ENCODE measurements around the gene DND1. TPM values are rescaled to one million over a fixed set of nuclear protein-coding genes. Genes with fewer than 3 reads are reported as not detected.
A peak's percentile ranks its signal among the peaks of the same experiment; 100 is the strongest.
"Not testable (repeated sequence)": the region's sequence is repeated elsewhere in the genome, so short reads cannot be mapped to it uniquely, and the experiment has no call there.

DND1 gene
- polyA plus RNA-seq, 1 donor, result not detected

DNA sequence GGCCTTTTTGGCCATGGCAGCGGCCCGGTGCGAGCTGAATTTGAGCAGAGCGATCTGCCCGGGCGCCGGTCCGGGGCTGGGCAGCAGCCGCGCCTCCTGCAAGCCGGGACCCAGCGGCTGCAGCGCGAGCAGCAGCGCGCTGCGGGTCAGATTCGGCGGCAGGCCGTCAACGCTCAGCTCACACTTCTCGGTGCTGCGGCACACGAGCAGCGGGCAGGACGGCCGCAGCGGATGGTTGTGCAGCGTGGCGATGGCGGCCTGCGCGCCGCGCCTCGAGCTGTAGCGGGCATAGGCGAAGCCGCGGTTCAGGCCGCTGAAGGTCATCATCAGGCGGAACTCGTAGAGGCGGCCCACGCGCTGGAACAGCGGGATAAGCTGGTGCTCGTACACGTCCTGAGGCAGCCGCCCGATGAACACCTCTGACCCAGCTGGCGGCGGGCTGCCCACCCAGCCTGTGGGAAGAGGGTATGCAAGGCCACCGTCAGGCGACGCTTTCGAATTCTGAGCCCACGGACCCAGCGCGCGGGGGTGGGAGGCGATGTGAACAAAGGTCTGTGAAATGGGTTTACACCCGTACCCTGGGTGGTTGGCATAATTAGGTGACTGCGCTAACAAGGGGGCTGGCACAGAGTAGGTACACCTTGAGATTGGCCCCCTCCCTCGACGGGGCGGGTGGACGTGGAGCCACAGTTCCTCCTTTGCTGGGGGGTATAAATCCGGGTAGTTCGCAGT lies 755 bp downstream of the DND1 start:
- DNase-seq (ENCODE audit: low read depth), result no peak

DNA sequence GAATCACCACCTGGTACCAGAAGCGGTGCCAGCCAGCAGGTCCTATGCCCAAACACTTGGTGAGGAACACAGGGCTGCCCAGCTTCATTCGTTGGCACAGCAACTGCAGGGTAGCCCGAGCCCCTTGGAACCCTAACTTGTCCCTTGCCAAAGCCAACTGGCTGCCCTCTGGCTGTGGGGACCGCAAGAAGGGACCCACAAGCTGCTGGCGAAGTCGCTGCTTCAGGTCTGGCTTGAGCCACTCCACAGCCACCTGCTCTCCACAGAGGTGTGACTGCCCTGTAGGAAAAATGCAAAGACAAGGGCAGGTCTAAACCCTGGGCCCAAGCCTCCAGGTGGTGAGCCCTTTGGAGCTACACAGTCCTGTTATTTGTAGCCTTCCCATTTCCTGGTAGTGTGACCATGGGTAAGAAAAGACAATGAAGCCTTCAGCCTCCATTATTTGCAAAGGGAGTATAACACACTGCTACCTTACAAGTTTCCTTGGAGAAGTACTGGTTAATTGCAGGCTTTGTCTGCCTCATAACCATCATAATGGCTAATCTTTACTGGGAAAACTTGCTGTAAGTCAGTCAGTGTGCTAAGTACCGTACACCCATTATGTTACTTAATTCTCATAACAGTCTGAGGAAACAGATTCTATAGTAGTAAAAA lies 1.8 kb downstream of the DND1 start:
- DNase-seq (ENCODE audit: low read depth), result no peak

DNA sequence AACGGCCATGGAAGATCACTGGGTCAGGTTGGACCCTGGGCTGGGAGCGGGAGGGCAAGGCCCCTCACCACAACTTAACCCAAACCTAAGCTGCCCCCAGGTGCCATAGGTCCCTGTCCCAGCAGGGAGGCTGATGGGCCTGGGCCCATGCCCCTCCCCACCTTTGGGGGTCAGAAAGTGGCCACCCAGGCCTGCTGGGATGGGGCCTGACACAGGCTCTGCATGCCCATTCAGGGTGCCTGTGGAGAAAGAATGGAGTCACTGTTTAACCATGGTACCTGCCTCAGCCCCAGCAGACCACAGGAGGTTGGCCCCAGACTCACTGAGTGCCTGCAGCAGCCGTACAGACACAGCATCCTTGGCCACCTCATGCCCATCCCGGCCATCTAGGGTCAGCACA lies 2.3 kb downstream of the DND1 start:
- not testable (repeated sequence) for DNase-seq (ENCODE audit: low read depth)

DNA sequence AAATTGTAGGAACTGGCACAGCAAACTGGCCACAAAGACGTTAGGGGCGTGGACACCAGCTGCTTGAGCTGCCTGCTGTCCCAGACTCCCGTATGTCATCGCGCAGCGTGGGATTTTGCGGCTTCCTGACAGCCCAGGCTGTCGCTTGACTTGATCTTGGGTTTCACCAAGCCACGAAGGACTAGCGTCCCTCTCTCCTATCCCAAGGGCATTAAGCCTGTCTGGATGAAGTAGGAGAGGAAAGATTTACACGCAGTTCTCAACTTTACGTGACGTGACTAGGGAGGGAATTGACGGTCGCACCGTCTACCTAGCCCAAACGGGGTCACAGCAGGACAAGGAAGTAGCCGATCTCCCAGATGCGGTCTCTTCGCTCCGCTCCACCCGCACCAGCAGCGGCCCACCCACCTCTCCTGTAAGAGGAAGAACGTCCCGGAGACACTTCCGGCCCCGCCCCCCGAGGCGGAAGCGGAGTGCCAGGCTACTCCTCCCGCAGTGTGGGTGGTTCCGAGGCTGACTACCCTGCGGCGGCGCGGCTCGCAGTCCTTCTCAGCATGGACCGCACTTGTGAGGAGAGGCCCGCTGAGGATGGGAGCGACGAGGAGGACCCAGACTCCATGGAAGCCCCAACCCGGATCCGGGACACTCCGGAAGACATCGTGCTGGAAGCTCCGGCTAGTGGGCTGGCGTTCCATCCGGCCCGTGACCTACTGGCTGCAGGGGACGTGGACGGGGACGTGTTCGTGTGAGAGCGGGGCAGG lies 8.8 kb downstream of the DND1 start, which contains the start of gene WDR55:
WDR55 (plus strand) TSS at position 546 of the 761 bp plus-strand sequence; CDS start at position 555, 9 bp downstream.
- DNase-seq (ENCODE audit: low read depth), result peak; percentile 74

DNA sequence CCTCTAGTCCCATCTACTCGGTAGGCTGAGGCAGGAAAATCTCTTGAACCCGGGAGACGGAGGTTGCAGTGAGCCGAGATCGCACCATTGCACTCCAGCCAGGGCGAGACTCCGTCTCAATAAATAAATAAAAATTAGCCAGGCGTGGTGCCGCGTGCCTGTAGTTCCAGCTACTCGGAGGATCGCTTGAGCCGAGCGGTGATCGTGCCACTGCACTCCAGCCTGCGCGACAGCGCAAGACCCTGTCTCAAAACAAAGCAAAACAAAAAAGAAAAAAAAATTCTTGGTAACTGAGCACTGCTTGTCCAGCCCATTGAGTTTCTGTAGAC lies 9.4 kb downstream of the DND1 start:
- no peak for DNase-seq (ENCODE audit: low read depth)

DNA sequence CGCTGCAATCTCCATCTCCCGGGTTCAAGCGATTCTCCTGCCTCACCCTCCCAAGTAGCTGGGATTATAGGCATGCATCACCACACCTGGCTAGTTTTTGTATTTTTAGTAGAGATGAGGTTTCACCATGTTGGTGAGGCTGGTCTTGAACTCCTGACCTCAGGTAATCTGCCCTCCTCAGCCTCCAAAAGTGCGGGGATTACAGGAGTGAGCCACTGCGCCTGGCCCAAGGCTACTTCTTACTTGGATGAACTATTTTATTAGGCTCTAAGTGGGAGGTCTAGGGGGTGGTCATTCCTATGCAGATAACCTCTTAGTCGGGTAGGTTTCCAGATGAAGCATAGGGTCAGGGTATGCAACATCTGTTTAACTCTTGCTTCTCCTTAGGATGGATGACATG lies 13.0 kb downstream of the DND1 start:
- not testable (repeated sequence) for DNase-seq (ENCODE audit: low read depth)

DNA sequence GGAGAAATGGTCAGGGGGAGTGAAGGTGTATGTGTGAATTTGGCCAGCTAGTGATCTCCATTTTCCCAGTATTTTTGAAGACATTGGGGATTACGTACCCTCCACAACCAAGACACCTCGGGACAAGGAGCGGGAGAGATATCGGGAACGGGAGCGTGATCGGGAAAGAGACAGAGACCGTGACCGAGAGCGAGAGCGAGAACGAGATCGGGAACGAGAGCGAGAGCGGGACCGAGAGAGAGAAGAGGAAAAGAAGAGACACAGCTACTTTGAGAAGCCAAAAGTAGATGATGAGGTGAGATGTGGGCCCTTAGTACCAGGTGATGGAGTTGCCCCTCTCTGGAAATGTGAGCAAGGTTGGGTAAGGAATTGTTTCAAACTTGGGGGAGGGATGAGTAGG lies 14.5 kb downstream of the DND1 start:
- no peak for DNase-seq (ENCODE audit: low read depth)

DNA sequence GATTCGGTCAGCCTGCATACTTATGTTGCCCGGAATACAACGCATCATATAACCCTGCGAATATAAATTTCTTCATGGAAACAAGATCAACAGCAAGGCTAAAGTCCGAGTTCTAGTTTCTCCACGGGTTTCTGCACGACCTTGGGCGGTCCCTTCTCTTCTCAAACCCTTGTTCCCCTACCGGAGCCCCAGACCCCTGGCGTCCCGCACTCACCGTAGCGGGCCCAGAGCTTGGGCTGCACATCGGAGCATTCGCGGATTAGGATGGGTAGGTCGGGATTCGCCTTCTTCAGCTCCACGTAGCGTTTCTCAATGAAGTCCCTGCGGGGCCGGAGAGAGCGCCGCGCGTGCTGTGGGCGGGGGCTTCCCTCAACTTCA lies 26.3 kb downstream of the DND1 start:
- DNase-seq (ENCODE audit: low read depth), result no peak

DNA sequence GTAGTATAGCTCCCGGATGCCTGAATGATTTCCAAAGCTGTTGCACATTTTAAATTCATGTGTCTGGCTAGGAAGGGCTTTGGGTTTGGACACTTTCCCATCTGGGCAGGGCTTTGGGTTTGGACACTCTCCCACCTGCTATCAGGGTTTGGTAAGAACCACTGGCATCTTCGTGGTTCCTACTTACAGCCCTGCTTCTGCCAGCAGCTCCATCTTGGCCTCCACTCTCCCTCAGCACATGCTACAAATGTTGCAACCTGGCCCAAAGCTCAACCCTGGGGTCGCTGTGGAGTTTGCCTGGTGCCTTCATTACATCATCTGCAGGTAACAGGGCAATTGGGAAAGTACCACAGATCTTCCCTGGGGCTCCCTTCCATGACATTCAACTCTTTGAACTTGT lies 30.7 kb downstream of the DND1 start:
- DNase-seq (ENCODE audit: low read depth), result no peak

DNA sequence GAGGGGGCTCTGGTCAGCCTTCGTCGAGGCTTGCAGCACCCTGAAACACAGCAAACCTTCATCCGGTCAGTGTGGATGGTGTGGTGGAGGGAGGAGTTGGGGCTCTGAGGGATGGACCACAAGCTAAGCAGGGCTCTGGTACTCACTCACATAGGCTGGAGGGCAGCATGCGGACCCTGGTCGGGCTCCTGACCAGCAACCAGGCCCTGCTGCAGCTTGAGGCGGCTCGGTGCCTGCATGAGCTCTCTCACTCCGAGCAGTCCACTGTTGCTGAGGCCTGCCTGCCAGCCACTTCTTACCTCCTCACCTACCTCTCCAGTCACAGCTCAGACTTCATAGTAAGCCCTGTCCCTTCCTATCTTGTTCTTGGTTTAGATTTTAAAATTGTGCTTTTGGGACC lies 31.7 kb downstream of the DND1 start:
- DNase-seq (ENCODE audit: low read depth), result no peak

DNA sequence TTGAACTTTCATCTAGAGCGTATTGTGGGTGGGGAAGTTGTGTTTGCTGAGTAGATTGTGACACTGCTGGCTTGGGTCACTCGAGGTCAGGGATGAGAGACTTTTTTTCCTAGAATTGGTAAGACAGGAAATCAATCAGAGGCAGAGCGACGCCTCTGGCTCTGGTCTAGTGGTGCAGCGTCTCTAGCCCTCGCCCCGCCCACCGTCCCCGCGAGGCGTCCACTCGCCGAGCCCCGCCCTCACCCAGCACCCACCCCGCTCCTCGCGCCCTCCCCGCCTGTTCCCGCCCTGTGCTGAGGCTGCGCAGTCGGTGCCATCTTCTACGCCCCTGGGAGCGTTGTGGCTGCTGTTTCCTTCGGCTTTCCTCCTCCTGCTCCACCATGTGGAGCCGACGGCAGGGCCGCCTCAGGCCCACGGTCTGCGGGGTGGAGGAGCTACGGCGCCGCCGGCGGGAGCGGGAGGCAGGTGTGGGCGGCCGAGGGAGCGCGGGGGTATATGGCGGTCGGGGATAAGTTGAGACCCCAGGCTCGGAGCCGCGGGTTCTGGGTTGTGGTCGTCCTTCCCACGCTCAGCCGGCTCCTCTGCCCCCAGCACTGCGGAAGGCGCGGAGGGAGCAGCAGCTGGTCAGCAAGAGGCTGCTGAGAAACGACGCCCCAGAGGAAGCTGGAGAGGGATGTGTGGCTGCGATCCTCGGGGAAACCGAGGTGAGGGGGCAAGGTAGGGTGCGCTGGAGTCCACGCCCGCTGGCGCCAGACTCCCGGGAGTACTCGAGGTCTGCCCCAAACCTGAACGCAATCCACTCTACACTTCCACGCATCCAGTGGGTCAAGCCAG lies 34.0 kb downstream of the DND1 start, which contains the start of gene TMCO6:
TMCO6 (plus strand) TSS at position 304 of the 834 bp plus-strand sequence; CDS start at position 381, 77 bp downstream.
- DNase-seq (ENCODE audit: low read depth), result peak; percentile 72

DNA sequence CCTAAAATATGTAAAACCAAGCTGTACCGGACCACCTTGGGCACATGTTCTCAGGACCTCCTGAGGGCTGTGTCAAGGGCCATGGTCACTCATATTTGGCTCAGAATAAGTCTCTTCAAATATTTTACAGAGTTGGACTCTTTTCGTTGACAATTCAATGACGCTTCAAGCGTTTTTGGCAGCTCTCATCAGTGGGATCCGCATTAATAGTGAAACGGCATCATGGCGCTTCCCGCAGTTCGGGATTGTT lies 34.6 kb downstream of the DND1 start:
- not testable (repeated sequence) for DNase-seq (ENCODE audit: low read depth)

DNA sequence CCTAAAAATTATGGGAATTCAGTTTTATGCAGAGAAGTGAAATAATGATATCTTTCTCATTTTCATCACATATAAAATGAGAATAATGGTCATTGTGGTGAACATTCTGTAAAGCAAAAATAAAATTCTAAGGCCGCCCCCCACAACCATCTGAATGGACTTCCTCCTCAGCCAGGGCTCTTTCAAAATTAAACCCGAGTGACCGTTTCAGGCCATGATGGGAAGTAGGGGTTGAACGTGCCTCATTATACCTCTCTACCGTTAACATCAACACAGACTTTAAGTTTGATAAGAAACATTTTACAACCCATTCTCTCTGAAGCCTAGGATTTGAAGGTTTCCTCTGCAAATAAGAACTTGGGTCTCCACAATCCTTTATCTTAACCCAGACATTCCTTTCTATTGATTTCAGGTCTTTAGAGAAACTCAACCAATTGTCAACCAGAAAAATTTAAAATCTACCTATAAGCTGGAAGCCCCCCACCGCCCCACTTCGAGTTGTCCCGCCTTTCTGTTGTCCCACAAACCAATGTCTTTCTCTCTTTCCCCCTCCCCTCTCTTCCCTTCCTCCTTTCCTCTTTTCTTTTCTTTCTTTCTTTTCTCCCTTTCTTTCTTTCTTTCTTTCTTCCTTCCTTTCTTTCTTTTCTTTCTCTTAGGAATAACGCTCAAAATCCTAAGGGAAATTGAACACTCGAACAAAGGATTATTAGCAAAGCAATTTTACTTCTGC lies 35.8 kb downstream of the DND1 start:
- no peak for DNase-seq (ENCODE audit: low read depth)

DNA sequence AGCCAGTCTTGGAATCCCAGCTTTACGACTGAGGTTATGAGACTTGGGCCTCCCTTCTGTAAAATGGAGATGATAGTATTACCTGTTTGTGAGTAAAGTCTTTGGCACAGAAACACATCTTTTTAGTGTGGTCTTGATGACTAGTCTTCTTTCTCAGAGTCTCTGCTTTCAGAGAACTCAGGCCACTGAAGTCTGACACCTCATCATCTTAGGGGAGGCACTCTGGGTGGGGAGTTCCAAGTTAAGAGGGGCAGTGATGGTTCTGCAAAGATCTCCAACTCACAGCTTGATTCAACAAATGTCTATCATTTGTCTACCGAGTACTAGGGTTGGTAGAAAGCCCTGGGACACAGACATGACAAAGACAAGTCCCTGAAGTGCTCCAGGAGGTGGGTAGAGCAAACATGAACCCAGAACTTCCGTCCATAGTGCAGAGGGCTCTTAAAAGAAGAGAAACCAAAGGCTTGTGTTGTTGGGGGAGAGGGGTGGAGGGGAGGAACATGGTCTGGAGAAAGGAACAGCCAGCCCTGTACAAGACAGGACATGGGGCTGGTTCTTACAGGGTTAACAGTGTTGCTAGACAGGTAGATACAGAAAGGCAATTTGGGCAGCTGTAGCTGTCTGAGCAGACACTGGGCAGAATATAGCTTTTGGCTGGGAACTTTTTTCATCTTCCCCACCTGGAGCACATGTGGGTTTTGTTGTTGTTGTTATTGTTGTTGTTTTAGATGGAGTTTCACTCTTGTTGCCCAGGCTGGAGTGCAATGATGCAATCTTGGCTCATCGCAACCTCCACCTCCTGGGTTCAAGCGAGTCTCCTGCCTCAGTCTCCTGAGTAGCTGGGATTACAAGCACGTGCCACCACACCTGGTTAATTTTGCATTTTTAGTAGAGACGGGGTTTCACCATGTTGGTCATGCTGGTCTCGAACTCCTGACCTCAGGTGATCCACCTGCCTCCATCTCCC lies 37.8 kb downstream of the DND1 start:
- no peak for DNase-seq (ENCODE audit: low read depth)

DNA sequence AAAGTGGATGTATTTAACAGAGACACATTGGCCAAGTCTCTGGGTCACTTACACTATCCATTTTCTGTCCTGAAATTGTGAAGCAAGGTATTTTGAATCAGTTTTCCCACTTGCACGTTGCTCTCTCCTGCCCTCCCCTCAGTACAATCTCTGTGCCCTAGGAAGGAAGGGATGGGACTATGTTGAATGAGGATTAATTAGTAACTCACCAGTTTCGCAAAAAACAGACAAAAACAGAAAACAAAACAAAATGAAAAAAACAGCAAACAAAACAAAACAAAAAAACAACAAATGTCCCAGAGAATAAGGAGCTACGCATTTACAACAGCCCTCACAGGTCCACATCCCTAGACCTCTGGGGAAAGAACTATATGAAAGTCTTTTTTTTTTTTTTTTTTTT lies 39.3 kb downstream of the DND1 start:
- no peak for DNase-seq (ENCODE audit: low read depth)

DNA sequence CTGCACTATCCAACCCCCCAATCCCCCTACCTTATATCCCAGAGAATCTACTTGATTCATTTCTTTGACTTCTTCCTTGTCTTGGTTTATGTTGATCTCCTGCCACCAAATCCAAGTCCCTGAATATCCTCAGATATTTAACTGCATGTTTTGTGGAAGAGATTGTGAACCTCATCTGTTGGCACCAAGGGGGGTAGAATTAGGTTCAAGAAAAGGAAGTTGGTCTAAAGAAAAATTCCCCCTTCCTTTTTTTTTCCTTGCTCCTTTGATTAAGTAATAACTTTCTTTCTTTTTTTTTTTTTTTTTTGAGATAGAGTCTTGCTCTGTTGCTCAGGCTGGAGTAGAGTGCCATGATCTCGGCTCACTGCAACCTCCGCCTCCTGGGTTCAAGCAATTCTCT lies 39.9 kb downstream of the DND1 start:
- no peak for DNase-seq (ENCODE audit: low read depth)

DNA sequence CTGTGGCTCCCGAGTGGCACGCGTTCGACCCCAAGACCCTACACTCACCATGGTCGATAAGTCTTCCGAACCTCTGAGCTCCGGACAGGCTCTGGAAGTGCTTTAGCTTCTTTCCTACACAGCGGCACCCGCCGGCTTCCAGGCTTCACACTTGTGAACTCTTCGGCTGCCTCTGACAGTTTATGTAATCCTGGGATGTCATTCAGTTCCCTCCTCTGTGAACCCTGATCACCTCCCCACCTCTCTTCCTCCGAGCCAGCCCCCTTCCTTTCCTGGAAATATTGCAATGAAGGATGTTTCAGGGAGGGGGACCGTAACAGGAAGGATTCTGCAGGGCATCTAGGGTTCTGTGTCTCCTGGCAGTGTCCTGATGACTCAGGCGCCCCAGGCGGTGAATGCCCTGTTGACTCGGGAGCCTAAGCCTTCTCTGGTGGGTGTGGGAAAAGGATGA lies 40.3 kb downstream of the DND1 start, which contains the start of gene CD14:
CD14 (minus strand) TSS at position 155 of the 451 bp plus-strand sequence; CDS start at position 51, 104 bp downstream.
- no peak for DNase-seq (ENCODE audit: low read depth)

DNA sequence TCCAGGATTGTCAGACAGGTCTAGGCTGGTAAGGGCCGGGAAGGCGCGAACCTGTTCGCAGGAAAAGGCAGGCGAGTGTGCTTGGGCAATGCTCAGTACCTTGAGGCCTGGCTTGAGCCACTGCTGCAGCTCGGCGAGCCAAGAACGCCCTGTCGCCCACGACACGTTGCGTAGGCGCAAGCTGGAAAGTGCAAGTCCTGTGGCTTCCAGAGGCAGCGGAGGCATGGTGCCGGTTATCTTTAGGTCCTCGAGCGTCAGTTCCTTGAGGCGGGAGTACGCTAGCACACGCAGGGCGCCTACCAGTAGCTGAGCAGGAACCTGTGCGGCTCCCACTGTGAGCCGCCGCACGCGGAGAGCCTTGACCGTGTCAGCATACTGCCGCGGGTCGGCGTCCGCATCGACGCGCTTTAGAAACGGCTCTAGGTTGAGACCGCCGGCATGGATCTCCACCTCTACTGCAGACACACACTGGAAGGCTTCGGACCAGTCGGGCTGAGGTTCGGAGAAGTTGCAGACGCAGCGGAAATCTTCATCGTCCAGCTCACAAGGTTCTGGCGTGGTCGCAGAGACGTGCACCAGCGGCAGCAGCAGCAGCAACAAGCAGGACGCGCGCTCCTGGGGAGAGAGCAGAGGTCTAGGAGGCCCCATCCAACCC lies 40.9 kb downstream of the DND1 start:
- no peak for DNase-seq (ENCODE audit: low read depth)

DNA sequence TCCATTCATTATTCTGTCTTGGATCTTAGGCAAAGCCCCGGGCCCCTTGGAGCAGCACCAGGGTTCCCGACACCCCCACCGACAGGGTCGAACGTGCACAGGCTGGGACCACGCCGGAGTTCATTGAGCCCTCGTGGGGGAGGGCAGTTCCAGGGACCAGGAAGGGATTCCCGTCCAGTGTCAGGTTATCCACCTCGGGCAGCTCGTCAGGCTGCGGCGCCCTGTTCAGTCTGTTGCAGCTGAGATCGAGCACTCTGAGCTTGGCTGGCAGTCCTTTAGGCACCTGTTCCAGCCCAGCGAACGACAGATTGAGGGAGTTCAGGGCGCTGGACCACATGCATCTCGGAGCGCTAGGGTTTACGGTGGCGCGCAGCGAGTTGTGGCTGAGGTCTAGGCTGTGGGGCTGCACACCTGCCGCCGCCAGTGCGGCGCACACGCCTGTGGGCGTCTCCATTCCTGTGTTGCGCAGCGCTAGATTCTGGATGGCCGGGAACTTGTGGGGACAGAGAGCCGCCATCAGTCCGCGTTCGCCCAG lies 41.5 kb downstream of the DND1 start:
- DNase-seq (ENCODE audit: low read depth), result no peak

All from forelimb muscle (tissue), 1 donor.